A673 (cell line): ENCODE data around the gene ZNF267. TPM values are rescaled to one million over a fixed set of nuclear protein-coding genes. Genes with fewer than 3 reads are reported as not detected.

Experiments used
- BruUV-seq: library from RNA; stranded (reverse); fragments of 400-500 nt; replicated peaks from 2 replicates; lab custom pipeline; 2021; lab: Mats Ljungman, UMichigan
- CTCF ChIA-PET: fragments of 300-600 bp; sonication (Branson Sonifier 250); formaldehyde crosslinking; loops from one replicate; lab custom pipeline; 2022; ENCODE audit warnings: antibody characterized with exemption; lab: Charles Lee
- POLR2A ChIA-PET: fragments of 300-600 bp; sonication (Branson Sonifier 250); formaldehyde crosslinking; loops from one replicate; lab custom pipeline; 2022; ENCODE audit warnings: antibody characterized with exemption; ENCODE audit not compliant: low non-redundant PET; lab: Charles Lee
- DNase-seq: peaks from one replicate; pipeline ENCODE4 v3.0.0-alpha.2; 2015; ENCODE audit warnings: low spot score
- H3K27ac ChIP-seq: fragments of 200-600 bp; sonication (generic); 2 replicates; pipeline ENCODE4 v1.5.1; 2016; ENCODE audit warnings: mixed run types, low read depth, mild to moderate bottlenecking, mixed read lengths, antibody characterized with exemption, low read length; ENCODE audit not compliant: poor library complexity, severe bottlenecking
- H3K27me3 ChIP-seq: fragments of 200-600 bp; sonication (generic); replicated peaks from 2 replicates; pipeline ENCODE4 v1.6.1; 2017; ENCODE audit warnings: mixed run types, low read depth, mild to moderate bottlenecking, mixed read lengths, antibody characterized with exemption, low read length; ENCODE audit not compliant: insufficient read depth, poor library complexity
- H3K36me3 ChIP-seq: fragments of 200-600 bp; sonication (generic); 2 replicates; pipeline ENCODE4 v1.6.1; 2016; ENCODE audit warnings: mixed run types, mild to moderate bottlenecking, mixed read lengths, antibody characterized with exemption, low read length; ENCODE audit not compliant: insufficient read depth, poor library complexity, severe bottlenecking
- H3K4me1 ChIP-seq: fragments of 200-600 bp; sonication (generic); 2 replicates; pipeline ENCODE4 v1.6.1; 2017; ENCODE audit warnings: mixed run types, mild to moderate bottlenecking, mixed read lengths, antibody characterized with exemption, low read length; ENCODE audit not compliant: insufficient read depth, poor library complexity, severe bottlenecking
- H3K4me3 ChIP-seq: fragments of 200-600 bp; sonication (generic); 2 replicates; pipeline ENCODE4 v1.5.1; 2016; ENCODE audit warnings: low read depth, mixed run types, mild to moderate bottlenecking, mixed read lengths, low read length; ENCODE audit not compliant: poor library complexity, severe bottlenecking
- H3K9me3 ChIP-seq: fragments of 200-600 bp; sonication (generic); 2 replicates; pipeline ENCODE4 v1.6.1; 2016; ENCODE audit warnings: mixed run types, low read depth, mild to moderate bottlenecking, mixed read lengths, antibody characterized with exemption, low read length; ENCODE audit not compliant: poor library complexity, severe bottlenecking
- CTCF ChIP-seq: fragments of 300-800, 200-600 bp; sonication (generic); conservative IDR thresholded peaks from 2 replicates; pipeline ENCODE4 v1.5.1; 2017; ENCODE audit warnings: low read depth, mild to moderate bottlenecking, antibody characterized with exemption, low read length, moderate library complexity, mixed read lengths
- EZH2 ChIP-seq: fragments of 200-600 bp; sonication (generic); IDR thresholded peaks from 2 replicates; pipeline ENCODE4 v1.6.1; 2017; ENCODE audit warnings: borderline replicate concordance, low read depth, mild to moderate bottlenecking, mixed read lengths, antibody characterized with exemption, low read length; ENCODE audit not compliant: poor library complexity, severe bottlenecking
- intact Hi-C: fragments of 100-400 bp; cut with micrococcal nuclease; formaldehyde crosslinking; loops from one replicate; pipeline ENCODE4 v1.10.0; 2022; ENCODE audit not compliant: unreplicated experiment
- total RNA-seq: library from RNA; stranded (reverse); gene quantifications from 2 replicates; pipeline ENCODE4 v1.2.3, GENCODE V29; 2021

Gene ZNF267
- total RNA-seq, 1 experiment from 2014 or later: 23.0 TPM

- DNase-seq: no peak
- no peak for TF ChIP-seq EZH2
- no peak for TF ChIP-seq CTCF
- Histone ChIP-seq H3K27ac (peak overlapping the region; percentile 56), H3K4me1 (peaks cover 36% of the 10 kb centered on the region), H3K36me3 (no peaks in the 10 kb centered on the region), H3K27me3 (no peaks in the 10 kb centered on the region), H3K4me3 (no peak overlapping the region), H3K9me3 (no peaks in the 10 kb centered on the region)
- POLR2A ChIA-PET: no interaction called here
- CTCF ChIA-PET: no interaction called here
- intact Hi-C loops: loop anchor here (10.0 kb wide), 1 partner anchor 793 kb away; the partner anchor contains the start of gene PRSS53
- no TSS peak for BruUV-seq
Measured at GRCh38 chr16:31877876-31878642, 4.5 kb downstream of the ZNF267 start.

- H3K27ac ChIP-seq: peak overlapping the region; percentile 73
- no TSS peak for BruUV-seq
Measured at GRCh38 chr16:31879937-31880321, 6.3 kb downstream of the ZNF267 start.

More at GRCh38 chr16:31879937-31880321, 6.3 kb downstream of the ZNF267 start:
- Histone ChIP-seq H3K4me1 (peaks cover 32% of the 10 kb centered on the region), H3K9me3 (no peaks in the 10 kb centered on the region), H3K27me3 (no peaks in the 10 kb centered on the region), H3K4me3 (no peak overlapping the region), H3K36me3 (peaks cover 14% of the 10 kb centered on the region)
- POLR2A ChIA-PET: interaction anchor here (0.6 kb wide), 1 partner anchor 700 kb away, joined by 3 read pairs; the partner anchor contains the start of gene FUS
- intact Hi-C loops: loop anchor here (10.0 kb wide), 1 partner anchor 795 kb away; the partner anchor contains the start of gene PRSS53
- DNase-seq: no peak
- no peak for TF ChIP-seq EZH2
- TF ChIP-seq CTCF: no peak
- CTCF ChIA-PET: no interaction called here
